Uterus (tissue), 4 donors: ENCODE data around the gene RRAS. TPM values are rescaled to one million over a fixed set of nuclear protein-coding genes. Genes with fewer than 3 reads are reported as not detected.
A peak's percentile ranks its signal among the peaks of the same experiment; 100 is the strongest.

Experiments
- DNase-seq, 2 donors: peaks; one replicate each; pipeline ENCODE4 v3.0.0-alpha.2; 2019 to 2020
- H3K27ac ChIP-seq, 2 donors: fragments of 200-600 bp; sonication (generic); 1 replicate in 1 of 2; 2 replicates in 1 of 2; pipeline ENCODE4 v1.5.1; 2016 to 2018
- H3K27me3 ChIP-seq, 2 donors: fragments of 200-600 bp; sonication (generic); one replicate each; pipeline ENCODE4 v1.5.1; 2018 to 2019; ENCODE audit warnings: control low read depth in 1 of 2
- H3K36me3 ChIP-seq, 2 donors: fragments of 200-600 bp; sonication (generic); one replicate each; pipeline ENCODE4 v1.5.1; 2019; ENCODE audit warnings: control low read depth in 1 of 2
- H3K4me1 ChIP-seq, 2 donors: fragments of 200-600 bp; sonication (generic); one replicate each; pipeline ENCODE4 v1.5.1; 2018 to 2019; ENCODE audit warnings: control low read depth in 1 of 2
- H3K4me3 ChIP-seq, 2 donors: fragments of 200-600 bp; sonication (generic); 1 replicate in 1 of 2; 2 replicates in 1 of 2; pipeline ENCODE4 v1.5.1; 2018 to 2019; ENCODE audit warnings: mild to moderate bottlenecking in 1 of 2
- H3K9me3 ChIP-seq, 2 donors: fragments of 200-600 bp; sonication (generic); one replicate each; pipeline ENCODE4 v1.5.1; 2019; ENCODE audit warnings: control low read depth in 1 of 2
- POLR2A ChIP-seq, 2 donors: fragments of 450-650 bp; IDR thresholded peaks; one replicate each; pipeline ENCODE4 v1.6.1; 2016; ENCODE audit warnings: antibody characterized with exemption in 2 of 2, mild to moderate bottlenecking in 1 of 2, moderate library complexity in 1 of 2
- intact Hi-C: fragments of 100-400 bp; cut with DNase I; formaldehyde crosslinking; loops from one replicate; pipeline ENCODE4 v1.15.1; 2023; ENCODE audit warnings: low total_unique reads
- total RNA-seq, 4 donors: library from RNA; depleted of rRNA in 3 of 4; stranded (reverse); fragments of >200 nt in 3 of 4; gene quantifications; one replicate each; pipeline versions ENCODE4 v1.1.0 to v1.2.4, GENCODE V29; 2014 to 2023
- TF ChIP-seq, protein P1 (sequence below), 4 experiments: fragments of 200-600 bp in 2 of 4; fragments of 450-650 bp in 2 of 4; sonication (generic) in 2 of 4; IDR thresholded peaks; one replicate each; pipeline ENCODE4 v1.5.1; 2016 to 2019; ENCODE audit warnings: antibody characterized with exemption in 4 of 4, mild to moderate bottlenecking in 2 of 4, moderate library complexity in 1 of 4
- donor health status: DM: yes; HTN: yes; CAD: no.

Gene RRAS
- total RNA-seq, 4 donors from 2014 or later, result 17.1 to 106 (median 47.7) TPM

DNA sequence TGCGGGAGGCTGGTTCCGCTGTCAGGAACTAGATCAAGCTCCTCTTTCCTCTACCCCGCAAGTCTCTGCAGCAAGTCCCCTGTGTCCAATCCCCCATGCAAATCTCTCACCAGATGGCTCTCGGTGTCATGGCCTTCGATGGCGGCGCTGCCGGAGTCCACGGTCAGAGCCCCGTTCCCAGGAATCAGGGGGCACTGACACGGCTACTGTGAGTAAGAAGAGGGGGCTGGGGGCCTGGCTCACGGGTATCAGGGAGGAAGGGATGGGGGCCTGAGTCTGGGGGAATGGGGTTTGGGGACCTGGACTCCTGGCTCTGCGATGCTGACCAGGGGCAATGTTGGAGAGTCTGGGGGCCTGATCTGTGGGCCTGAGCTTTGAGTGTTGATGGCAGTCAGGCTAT is 6.1 kb upstream of the RRAS start:
- no peak for DNase-seq
- Histone ChIP-seq H3K4me1 (peaks cover 4 to 14% of the 10 kb centered on the region in 2 donors), H3K4me3 (no peak overlapping the region), H3K36me3 (no peaks in the 10 kb centered on the region), H3K27ac (no peak overlapping the region), H3K27me3 (no peaks in the 10 kb centered on the region), H3K9me3 (no peaks in the 10 kb centered on the region)
- no peak for TF ChIP-seq POLR2A (IDR thresholded peaks at IDR 0.05)
- TF ChIP-seq, protein P1, sequence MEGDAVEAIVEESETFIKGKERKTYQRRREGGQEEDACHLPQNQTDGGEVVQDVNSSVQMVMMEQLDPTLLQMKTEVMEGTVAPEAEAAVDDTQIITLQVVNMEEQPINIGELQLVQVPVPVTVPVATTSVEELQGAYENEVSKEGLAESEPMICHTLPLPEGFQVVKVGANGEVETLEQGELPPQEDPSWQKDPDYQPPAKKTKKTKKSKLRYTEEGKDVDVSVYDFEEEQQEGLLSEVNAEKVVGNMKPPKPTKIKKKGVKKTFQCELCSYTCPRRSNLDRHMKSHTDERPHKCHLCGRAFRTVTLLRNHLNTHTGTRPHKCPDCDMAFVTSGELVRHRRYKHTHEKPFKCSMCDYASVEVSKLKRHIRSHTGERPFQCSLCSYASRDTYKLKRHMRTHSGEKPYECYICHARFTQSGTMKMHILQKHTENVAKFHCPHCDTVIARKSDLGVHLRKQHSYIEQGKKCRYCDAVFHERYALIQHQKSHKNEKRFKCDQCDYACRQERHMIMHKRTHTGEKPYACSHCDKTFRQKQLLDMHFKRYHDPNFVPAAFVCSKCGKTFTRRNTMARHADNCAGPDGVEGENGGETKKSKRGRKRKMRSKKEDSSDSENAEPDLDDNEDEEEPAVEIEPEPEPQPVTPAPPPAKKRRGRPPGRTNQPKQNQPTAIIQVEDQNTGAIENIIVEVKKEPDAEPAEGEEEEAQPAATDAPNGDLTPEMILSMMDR (IDR thresholded peaks at IDR 0.05), result no peak
- intact Hi-C loops, result no loop called here

DNA sequence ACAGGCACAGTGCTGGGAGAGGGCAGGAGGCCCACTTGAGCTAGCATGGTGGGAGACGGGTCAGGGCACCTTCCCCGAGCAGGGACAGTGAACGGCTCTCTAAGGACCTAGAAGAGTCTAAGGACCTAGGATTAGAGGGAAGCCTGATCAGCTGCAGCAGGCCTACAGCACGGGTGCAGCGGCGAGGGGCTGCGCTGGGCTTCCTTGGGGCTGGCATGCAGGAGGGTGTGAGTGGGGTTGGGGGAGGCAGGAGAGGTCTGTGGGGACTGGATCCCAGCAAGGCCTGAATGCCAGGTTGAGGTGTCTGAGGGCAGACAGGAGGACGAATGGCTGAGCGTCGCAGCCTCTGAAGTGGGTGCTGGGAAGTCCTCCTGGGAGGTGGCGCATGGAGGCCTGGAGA is 5.6 kb upstream of the RRAS start:
- Histone ChIP-seq H3K4me1 (peaks cover 4 to 14% of the 10 kb centered on the region in 2 donors), H3K36me3 (no peaks in the 10 kb centered on the region), H3K9me3 (no peaks in the 10 kb centered on the region), H3K27ac (no peak overlapping the region), H3K4me3 (no peak overlapping the region), H3K27me3 (no peaks in the 10 kb centered on the region)
- TF ChIP-seq POLR2A (IDR thresholded peaks at IDR 0.05), result no peak
- TF ChIP-seq, protein P1 (IDR thresholded peaks at IDR 0.05), result no peak
- intact Hi-C loops, result no loop called here
- DNase-seq, result no peak

DNA sequence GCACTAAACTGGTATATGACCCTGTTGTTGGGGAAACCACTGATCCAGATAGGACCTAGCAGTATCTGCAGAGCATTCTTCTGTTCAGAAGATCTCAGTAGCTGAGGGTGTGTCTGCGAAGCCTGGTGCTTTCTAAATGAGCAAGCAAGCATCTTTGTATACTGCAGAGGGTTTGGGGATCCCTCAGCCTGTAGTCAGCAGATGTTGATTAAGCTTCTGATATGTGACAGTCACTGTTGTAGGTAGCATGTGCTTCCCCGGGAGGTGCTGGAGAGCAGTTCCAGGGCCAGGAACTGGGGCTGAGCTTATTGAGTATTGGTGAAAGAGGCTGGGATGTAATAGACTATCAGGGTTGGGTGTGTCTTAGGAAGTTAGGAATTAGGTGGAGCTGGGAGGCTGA is 3.5 kb upstream of the RRAS start:
- Histone ChIP-seq H3K9me3 (no peaks in the 10 kb centered on the region), H3K36me3 (no peaks in the 10 kb centered on the region), H3K4me3 (no peak overlapping the region), H3K27me3 (no peaks in the 10 kb centered on the region), H3K4me1 (peaks cover 4 to 14% of the 10 kb centered on the region in 2 donors), H3K27ac (peak overlapping the region in 1 of 2 donors; percentile 83)
- no peak for TF ChIP-seq POLR2A (IDR thresholded peaks at IDR 0.05)
- TF ChIP-seq, protein P1 (IDR thresholded peaks at IDR 0.05), result no peak
- intact Hi-C loops, result no loop called here
- DNase-seq, result no peak

DNA sequence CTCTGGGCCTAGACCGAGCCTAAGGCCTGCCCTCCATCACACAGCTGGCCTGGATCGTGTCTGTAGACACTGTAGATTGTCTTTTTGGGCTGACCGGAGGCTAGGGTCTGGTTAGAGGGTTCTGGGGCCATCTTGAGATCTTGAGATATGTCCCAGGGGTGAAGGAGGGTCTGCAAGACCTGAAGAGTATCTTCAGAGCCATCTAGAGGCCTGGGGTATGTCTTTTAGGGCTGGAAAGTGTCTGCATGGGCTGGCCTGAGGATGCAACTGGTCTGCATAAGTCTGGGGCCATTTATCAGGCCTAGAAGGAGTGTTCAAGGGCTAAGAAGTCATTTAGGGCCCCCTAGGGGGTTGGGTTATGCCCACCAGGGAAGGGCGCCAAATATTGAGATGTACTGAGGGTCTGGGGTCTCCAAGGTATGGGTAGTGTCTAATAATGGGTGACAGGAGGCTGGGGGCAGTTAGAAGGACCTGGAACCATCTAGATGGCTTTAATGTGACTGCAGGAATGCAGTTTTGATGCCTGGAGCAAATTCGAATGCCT is 2.6 kb upstream of the RRAS start:
- peaks cover 4 to 14% of the 10 kb centered on the region in 2 donors for H3K4me1 ChIP-seq
- no peak for DNase-seq
- no peaks in the 10 kb centered on the region for H3K9me3 ChIP-seq
- H3K36me3 ChIP-seq, result no peaks in the 10 kb centered on the region
- intact Hi-C loops, result no loop called here
- H3K4me3 ChIP-seq, result peak overlapping the region; percentile 91 to 98
- H3K27ac ChIP-seq, result peak overlapping the region; percentile 83 to 97
- TF ChIP-seq, protein P1 (IDR thresholded peaks at IDR 0.05), result no peak
- TF ChIP-seq POLR2A (IDR thresholded peaks at IDR 0.05), result no peak
- no peaks in the 10 kb centered on the region for H3K27me3 ChIP-seq

DNA sequence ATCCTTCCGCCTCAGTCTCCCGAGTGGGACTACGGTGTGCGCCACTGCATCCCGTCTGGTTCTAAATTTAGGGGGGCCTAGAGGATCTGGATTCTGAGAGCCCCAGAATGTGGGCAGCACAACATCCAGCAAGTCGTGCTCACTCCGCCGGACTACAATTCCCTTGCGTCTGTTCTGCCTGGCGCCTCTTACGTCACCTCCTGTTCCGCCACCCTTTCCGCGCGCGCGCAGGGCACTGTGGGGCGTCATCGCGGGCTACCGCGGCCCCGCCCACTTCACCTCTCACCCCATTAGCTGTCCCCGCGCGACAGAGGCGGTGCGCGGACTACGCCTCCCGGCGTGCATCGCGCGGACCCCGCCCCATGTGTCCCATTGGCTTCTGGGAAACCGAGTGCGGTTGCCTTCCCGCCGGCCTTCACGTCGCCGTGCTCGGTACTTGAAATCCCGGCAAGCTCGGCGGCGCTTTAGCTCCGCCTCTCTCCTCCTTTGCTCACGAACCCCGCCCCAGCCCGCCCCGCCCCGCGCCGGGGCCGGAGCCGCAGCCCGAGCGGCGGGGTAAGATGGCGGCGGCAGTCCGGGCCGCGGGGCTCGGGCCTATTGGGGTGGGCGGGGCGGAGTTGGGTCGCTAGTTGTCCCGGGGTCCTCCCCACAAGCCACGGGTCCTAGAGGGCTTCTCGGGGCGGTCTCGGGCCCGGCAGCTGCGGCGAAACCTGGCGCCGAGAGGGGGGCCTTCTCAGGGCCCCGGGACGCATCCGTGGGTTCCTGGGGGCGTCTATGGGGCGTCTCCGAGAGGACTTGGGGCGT is 1.9 kb upstream of the RRAS start, which contains the start of gene SCAF1:
Gene SCAF1 (plus strand): TSS at position 522 of the 804 bp plus-strand sequence. CDS start 2,818 bp downstream, outside the sequence.
- H3K9me3 ChIP-seq, result no peaks in the 10 kb centered on the region
- intact Hi-C loops, result no loop called here
- TF ChIP-seq POLR2A (IDR thresholded peaks at IDR 0.05), result peak; percentile 99
- TF ChIP-seq, protein P1 (IDR thresholded peaks at IDR 0.05), result peak in 2 of 4 experiments; percentile 22 to 24
- peak within 1 kb of the TSS; percentile 91 to 98 for H3K4me3 ChIP-seq
- H3K36me3 ChIP-seq, result no peaks in the 10 kb centered on the region
- H3K27me3 ChIP-seq, result no peaks in the 10 kb centered on the region
- H3K27ac ChIP-seq, result peak within 1 kb of the TSS; percentile 97 to 99
- peak; percentile 99 for DNase-seq
- peaks cover 4 to 14% of the 10 kb centered on the region in 2 donors for H3K4me1 ChIP-seq
